Limb (tissue), 2 donors: ENCODE data around the gene CCR8.
"Not testable (repeated sequence)": the region's sequence is repeated elsewhere in the genome, so short reads cannot be mapped to it uniquely, and the experiment has no call there.

ENCODE experiments used
- DNase-seq, 2 donors: peaks; one replicate each; pipeline ENCODE4 v3.0.0-alpha.2; 2016; ENCODE audit errors: extremely low spot score in 2 of 2

CCR8 gene

DNA sequence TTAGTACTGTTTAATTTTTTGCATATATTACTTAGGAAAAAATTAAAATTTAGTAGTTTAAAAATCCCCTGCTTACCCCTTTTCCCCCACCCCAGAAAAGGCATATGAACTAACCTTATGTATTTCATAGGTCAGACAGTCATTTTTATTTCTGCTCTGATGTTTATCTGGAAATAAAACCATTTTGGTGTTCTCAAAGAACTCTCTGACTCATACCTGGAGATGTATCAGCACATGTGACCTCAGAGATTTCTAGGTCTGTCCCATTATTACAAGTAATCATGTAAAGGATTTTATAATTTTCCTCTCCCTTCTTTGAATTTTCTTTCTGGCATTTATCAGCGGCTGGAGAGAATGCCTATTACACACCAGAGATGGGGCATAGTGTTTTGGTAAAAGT is 14.1 kb upstream of the CCR8 start:
- DNase-seq: no peak

DNA sequence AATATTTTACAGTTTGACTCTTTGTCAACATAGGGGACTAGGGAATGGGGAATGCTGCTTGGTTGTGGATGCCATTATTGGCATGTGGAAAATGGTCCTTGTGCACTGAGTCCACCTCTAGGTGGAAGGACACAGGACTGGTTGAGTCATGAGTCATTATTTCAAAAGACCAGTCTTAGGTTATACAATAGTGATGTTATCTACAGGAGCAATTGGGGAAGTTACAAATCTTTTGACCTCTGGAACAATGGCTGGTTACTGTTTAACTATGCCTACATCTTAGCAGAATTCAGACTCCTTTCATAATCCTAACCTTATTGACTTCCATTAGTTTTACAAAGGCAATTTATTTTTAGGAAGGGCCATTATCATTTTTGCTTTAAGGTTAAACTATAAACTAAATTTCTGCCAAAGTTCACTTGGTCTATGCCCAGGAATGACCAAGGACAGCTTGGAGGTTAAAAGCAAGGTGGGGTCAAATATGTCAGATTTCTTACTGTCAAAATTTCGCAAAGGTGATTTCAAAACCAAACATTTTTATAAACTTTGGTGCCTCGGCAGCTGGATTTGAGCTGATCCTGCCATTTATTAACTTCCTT is 11.8 kb upstream of the CCR8 start:
- DNase-seq: no peak

DNA sequence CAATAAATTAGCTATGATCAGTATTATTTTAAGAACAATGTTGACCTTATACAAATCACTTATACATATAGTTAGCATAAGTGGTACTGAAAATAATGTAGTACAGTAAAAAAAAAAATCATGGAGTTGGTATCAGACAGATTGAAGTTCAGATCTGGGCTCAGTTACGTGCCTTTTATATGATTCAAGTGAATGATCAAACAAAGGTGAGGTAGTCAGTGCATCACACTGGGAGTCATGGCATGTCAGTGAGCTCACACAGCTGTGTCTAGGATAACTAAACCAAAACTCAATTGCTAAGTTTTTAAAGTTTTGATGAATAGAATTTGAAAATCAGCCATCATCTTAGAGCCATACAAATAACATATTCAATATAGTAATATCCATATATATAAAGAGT is 11.2 kb upstream of the CCR8 start:
- DNase-seq: no peak

DNA sequence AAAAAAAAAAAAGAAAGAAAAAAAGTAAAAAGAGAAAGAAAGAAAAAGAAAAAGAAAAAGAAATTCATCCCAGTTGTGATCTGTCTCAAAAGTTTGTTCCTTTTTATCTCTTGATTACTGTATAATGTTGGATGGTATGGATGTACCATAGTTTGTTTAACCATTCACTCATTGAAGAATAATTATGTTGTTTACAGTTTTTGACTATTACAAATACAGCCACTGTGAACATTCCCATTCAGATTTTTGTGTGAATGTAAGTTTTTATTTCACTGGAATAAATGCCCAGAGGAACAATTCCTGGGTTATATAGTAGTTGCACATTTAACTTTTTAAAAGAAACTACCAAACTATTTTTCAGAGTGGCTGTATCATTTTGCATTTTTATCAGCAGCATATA is 10.3 kb upstream of the CCR8 start:
- no peak for DNase-seq

DNA sequence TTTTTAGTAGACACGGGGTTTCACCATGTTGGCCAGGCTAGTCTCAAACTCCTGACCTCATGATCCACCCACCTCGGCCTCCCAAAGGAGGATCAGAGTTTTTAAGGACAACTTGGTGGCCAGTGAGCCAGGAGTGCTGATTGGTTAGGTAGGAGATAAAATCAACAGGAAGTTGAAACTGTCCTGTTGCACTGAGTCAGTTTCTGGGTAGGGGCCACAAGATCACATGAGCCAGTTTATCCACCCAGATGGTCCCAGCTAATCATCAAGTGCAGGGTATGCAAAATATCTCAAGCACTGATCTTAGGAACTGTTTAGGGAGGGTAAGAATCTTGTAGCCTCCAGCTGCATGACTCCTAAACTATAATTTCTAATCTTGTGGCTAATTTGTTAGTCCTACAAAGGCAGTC is 7.9 kb upstream of the CCR8 start:
- DNase-seq: not testable (repeated sequence)

DNA sequence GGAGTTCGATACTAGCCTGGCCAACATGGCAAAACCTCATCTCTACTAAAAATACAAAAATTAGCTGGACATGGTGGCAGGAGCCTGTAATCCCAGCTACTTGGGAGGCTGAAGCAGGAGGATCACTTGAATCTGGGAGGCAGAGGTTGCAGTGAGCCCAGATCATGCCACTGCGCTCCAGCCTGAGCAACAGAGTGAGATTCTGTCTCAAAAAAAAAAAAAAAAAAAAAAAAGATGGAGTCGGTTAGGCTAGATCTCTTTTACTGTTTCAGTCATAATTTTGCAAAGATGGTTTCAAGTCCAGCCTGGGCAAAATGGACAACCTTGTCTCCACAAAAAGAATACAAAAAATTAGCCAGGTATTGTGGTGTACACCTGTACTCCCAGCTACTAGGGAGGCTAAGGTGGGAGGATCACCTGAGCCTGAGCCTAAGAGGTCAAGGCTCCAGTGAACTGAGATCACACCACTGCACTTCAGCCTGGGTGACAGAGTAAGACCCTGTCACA is 7.2 kb upstream of the CCR8 start:
- DNase-seq: not testable (repeated sequence)

DNA sequence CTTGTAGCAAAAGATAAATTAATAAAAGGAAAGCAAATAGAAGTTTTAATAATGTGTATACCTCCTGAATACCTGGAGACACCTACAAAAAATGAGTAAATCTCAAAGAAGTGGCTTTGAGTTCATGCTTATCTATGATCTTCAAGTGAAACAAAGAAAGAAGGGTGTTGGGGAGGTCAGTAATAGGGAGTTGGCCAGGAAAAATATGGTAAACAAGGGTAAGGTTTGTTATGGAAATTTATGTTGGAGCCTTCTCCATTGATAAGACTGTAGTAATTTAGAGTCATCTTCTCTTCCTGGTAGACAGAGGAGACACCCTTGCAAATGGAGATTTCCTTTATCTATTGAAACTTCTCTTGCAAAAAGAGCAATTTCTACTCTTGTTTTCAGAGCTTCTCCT is 6.6 kb upstream of the CCR8 start:
- DNase-seq: no peak

DNA sequence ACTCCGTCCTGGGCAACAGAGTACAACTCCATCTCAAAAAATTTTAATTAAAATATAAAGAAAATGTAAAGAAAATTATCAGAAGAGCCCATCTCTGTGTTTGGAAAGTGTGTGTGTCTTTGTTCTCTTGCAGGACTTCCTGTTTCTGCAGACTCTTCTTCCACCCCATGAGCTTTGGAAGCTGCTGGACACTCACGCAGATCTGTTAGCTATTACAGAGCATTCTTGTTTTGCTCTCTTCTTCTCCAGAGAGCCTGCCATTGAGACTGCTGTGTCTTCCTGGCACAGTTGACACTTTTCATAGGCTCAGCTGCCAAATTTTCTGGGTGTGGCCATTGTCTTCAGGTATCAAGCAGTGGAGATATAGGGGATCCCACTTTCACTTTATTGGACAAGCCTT is 6.0 kb upstream of the CCR8 start:
- no peak for DNase-seq

DNA sequence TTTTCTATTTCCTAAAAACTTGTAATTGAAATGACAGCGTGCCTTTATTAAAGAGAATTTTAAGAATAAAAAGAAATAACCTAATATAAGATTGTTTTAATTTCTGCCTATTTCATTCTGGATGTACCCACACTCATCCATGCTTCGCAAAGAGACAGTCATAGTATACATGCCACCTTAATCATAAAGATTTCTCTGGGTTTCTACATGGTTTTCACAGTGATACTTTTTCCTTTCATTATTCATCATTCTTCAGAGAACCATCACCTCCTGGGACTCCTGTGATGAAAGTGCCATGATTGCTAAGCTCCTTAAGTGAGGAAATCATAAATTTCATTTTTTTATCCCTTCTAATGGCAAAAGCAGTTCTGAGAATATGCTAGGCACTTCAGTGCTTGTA is 4.3 kb upstream of the CCR8 start:
- DNase-seq: no peak

DNA sequence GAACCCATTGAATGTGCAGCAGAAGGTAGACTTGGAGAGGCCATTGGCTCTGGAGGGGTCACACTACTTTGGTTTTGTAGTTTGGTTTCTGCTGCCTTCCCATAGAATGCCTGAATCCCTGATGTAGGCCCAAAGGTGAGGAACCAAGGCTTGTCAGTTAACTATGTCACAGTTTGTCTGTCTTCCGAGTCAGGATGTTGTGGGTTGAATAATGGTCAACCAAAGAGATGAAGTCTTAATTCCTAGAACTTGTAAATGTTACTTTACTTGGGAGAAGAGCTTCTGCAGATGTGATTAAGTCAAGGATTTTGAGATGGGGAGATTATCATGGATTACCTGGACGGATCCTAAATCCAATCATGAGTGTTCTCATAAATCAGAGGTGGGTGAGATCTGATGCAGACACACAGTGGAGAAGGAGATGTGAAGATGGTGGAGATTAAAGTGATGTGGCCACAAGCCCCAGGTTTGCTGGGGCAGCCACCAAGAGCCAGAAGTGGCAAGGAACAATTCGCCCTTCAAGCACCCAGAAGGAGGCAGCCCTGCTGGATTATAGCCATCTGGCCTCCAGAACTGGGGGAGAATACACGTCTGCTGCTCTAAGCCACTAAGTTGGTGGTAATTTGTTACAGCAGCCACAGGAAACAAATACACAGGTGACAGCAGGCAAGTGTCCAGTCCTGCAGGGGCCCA is 2.3 kb upstream of the CCR8 start:
- no peak for DNase-seq

DNA sequence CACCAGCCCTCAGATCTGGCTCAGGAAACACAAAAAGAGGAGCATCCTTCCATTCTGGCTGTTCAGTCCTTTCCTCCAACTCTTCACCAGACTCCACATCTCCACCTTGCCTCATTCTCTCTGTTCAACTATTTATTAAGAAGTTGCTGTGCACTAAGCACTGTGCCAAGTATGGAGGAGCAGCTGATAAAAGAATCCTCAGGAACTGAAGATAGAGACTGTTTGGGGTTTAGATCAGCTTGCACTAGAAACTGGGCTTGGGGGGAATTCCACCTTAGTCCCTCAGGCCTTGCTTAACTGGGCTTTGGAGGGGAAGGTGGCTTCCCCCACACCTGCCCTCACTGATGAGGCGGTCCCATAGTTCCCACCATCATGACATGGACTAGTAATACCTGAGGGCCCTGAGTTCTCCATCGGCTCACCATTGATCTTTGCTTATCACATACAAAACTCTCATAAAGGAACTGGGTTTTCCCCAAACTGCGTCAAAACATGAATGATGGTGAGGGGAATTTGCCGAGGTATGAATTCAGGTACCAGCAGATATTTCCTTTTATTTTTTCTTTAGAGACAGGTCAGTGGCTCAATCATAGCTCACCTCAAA is 1.7 kb upstream of the CCR8 start:
- no peak for DNase-seq

DNA sequence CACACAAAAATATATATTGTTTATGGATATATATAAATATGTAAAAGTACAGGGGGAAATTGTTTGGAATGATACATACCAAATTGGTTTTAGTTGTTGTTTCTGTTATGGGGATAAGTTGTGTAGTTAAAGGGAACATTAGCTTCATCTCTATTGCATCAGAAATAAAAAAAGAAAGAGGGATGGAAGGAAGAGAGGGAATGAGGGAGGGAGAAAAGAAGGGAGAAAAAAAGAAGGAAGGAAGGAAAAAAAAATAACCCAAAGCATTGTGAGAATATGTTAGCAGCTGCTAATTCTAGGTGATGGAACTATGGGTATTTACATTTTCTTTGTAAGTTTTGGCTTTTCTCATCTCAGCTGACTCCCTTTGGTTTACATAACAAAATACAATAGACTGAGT is 1.3 kb downstream of the CCR8 start:
- no peak for DNase-seq

DNA sequence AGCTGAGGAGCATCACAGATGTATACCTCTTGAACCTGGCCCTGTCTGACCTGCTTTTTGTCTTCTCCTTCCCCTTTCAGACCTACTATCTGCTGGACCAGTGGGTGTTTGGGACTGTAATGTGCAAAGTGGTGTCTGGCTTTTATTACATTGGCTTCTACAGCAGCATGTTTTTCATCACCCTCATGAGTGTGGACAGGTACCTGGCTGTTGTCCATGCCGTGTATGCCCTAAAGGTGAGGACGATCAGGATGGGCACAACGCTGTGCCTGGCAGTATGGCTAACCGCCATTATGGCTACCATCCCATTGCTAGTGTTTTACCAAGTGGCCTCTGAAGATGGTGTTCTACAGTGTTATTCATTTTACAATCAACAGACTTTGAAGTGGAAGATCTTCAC is 3.0 kb downstream of the CCR8 start:
- no peak for DNase-seq

DNA sequence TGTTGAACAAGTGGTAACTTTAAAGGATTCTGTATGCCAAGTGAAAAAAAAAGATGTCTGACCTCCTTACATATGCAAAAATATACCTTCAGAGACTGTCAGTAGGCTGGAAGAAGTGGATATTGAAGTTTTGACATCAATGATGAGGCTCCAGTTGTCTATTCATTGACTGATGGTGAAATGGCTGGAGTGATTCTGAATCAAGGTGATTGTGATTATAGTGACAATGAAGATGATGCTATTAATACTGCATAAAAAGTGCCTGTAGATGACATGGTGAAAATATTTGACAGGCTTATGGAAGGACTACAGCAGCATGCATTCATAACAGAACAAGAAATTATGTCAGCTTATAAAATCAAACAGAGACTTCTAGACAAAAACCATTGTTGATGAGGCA is 4.1 kb downstream of the CCR8 start:
- DNase-seq: no peak

DNA sequence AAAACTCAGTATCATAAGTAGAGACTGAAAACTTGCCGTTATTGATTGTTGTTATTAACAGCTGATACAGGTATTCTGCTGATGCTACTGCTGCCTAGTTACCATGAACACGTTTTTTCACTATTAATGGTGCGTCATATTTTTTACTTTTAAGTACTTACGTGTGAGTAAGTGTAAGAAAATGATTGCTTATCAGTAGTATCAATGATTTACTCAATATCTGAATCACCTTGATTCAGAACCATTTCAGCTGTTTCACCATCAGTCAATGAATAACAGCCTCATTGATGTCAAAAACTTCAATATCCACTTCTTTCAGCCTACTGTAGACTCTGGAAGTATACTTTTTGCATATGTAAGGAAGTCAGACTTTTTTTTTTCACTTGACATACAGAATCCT is 4.7 kb downstream of the CCR8 start:
- no peak for DNase-seq

DNA sequence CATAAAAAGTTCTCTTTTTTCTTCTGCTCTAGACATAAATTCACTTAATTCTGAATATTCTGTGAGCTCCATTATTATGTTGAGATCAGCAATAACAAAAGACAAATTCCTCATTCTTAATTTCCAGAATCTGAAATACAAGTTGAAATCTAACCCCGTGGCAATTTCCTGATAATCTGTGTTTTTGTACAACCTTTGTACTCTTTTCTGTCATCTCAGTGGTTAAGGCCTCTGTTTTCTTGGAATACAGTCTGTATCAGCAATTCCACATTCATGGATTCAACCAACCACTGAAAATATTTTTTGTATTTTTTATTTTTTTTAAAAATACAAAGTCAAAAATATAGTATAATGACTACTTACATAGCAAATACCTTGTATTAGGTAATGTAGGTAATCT is 8.7 kb downstream of the CCR8 start:
- DNase-seq: no peak

DNA sequence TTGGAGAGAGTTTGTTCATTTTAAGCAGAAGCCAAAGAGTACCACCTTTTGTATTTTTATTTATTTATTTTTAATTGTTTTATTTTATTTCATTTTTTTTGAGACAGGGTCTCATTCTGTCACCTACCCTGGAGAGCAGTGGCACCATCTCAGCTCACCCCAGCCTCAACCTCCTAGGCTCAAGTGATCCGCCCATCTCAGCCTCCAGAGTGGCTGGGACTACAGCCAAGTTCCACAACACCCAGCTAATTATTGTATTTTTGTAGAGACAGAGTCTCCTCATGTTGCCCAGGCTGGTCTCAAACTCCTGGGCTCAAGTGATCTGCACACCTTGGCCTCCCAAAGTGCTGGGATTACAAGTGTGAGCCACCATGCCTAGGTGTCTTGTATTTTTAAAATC is 9.6 kb downstream of the CCR8 start:
- no peak for DNase-seq

DNA sequence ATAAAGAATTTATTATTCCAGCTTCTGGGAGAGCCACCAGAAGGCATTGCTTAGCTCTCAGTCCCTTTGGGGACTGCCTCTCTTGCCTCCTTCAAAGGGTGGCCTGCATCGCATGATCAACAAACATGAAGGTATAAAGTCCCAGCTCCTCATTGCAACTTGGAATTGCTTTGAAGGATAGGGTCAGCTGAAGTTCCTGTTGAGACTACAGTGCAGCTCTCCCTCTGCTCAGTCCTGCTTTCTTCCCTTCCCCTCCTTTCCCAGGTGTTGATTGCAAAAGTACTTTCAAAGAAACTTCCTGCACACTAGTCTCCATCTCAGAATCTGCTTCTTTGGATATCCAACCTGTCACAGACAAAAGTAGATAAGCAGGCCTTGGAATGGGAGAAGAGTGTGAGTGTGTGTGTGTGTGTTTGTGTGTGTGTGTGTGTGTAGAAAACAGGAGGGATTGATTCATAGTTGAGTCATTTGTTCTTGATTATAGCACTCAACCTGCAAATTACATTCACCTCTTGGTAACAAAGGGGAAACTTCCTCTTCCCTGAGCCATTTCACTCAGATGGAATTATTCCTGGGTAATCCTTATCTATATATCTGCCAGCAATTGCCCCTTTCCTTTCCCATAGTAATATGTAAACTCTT is 13.7 kb downstream of the CCR8 start:
- no peak for DNase-seq

DNA sequence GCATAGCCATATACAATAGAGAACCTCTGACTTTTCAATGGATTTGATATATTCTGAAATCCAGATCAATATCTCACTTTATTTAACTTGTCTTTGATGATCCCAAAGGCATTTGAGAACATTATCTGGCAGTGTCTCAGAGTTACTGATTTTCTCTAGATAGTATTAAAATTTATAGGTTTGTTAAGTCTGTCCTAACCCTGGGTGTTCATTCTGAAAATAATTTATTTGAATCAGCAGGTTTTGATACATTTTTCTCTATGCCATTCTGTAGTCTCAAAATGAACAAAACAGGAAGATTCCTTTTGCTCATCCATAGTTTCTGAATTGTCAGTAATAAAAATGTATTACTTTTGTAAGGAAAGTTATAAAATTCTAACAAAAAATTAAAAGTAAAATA is 14.3 kb downstream of the CCR8 start:
- DNase-seq: no peak

DNA sequence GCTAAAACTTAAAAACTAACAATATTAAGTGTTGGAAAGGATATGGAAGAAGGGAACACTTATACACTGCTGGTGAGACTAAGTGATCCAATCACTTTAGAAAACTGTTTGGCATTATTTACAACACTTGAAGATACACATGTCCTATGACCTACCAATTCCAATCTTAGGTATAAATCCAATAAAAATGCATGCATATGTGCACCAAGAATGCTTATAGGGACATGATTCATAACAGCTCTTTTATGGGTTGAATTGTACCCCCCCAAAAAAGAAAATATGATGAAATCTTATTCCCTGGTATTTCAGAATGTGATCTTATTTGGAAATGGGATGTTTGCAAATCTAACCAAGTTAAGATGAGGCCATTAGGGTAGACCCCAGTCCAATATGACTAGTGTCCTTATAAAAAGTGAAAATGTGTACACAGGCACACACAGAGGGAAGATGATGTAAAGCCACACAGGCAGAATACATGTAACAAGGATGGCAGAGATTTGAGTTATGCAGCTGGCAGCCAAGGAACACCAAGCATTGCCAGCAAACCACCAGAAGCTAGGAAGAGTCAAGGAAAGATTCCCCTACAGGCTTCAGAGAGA is 15.3 kb downstream of the CCR8 start:
- DNase-seq: no peak

DNA sequence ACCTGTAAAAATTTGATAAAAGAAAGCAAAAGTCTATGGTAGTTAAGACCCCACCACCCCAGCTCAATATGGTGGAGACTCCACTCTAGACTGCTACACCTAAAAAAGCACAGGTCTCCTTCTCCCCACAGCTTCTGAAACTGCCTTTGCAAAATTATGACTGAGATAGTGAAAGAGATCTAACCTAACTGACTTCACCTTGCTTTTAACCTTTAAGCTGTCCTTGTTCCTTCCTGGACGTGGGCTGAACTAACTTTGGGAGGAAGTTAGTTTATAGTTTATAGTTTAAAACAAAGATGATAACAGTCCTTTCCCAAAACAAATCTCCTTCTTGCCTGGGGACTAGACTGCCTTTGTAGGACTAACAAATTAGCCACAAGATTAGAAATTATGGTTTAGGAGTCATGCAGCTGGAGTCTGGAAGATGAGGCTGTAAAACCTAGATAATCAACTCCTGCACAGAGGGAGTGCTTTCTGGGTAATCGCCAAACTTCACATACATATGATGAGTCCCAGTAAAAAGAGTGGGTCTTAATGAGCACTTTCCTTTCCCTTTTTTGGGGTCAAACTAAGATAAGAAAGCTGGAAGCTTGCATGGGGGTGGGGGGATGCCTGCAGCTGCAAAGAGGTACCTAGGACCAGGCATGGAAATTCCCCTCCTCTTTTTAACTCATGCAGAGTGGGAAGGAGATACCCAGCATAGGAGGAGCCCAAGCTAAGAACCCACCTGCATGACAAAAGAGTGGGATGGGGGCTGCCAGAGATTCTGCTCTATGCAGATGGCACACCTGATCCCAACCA is 17.5 kb downstream of the CCR8 start:
- DNase-seq: no peak

DNA sequence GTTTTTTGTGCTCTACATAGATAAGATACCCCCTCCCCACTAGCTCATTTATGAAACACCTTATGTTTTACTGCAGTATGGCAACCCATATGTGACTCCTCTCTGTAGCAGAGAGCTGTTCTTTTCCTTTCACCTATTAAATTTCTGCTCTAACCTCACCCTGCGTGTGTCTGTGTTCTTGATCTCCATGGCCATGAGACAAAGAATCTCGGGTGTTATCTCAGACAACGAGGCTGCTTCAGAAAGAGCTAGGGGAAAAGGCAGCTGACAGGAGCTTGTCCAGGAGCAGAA is 18.0 kb downstream of the CCR8 start:
- no peak for DNase-seq
